SK-N-MC (cell line): ENCODE measurements around the gene ZNF222.

Experiments
- FOXP2 ChIP-seq: optimal IDR thresholded peaks from 2 replicates; pipeline ENCODE3; 2011; ENCODE audit warnings: mild to moderate bottlenecking, moderate library complexity; ENCODE audit not compliant: insufficient read depth; ENCODE audit errors: extremely low read length, control extremely low read depth
- POLR2AphosphoS5 ChIP-seq: IDR thresholded peaks from 2 replicates; pipeline ENCODE4 v1.6.1; 2012; ENCODE audit warnings: mild to moderate bottlenecking, low read depth, low read length, borderline replicate concordance

DNA sequence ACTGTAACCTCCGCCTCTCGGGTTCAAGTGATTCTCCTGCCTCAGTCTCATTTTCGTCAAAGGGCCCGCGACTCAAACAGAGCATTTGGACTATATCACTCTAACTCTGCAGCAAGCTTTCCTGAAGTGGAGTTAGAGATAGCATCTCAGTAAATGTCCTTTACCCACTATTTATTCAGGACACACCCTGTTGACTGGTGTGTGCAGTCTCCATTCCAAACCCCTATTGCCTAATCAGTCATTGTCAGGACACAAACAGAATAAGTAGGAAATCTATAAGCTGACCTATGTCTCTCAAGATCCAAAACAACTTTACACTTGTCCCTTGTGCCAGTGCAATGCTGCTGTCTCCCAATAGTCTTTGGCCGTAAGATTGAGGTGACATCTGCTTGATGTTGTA, 1.4 kb downstream of the ZNF222 start:
- TF ChIP-seq POLR2AphosphoS5 (no peak), FOXP2 (no peak)
